ENCODE results near the gene OXNAD1.

Gene OXNAD1

DNA sequence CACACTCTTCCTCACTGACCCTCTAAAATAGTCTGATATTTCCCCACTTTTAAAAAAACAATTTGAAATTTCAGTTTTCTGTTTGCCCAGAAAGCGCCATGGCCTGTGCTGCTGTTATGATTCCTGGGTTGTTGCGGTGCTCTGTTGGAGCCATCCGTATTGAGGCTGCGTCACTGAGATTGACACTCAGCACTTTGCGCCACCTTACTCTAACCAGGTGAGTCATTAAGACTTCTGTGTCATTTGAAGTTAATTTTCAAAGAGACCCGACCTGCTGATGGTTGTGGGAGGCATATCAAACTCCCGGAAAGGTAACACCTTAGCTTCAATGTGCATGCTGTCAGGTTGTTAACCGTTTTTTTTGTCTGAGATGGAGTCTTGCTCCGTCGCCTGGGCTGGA lies 5.8 kb downstream of the OXNAD1 start:
- Histone ChIP-seq H3K9me3 (ENCODE audit: insufficient read depth, low read depth, low read length) (no peaks in the 10 kb centered on the region), H3K79me2 (ENCODE audit: insufficient read depth, low read length) (peaks cover 33% of the 10 kb centered on the region), H2AFZ (ENCODE audit: low read length) (no peak overlapping the region), H3K36me3 (ENCODE audit: insufficient read depth, low read length) (peaks cover 17% of the 10 kb centered on the region; the same call in 1 of the 2 replicates), H3K9me2 (replicated peaks; ENCODE audit: low read depth, low read length) (no peaks in the 10 kb centered on the region), H3K4me1 (ENCODE audit: insufficient read depth, low read length, poor library complexity, severe bottlenecking) (peaks cover 28% of the 10 kb centered on the region), H3K4me3 (ENCODE audit: low read length, poor library complexity, severe bottlenecking) (no peak overlapping the region), H3K9ac (ENCODE audit: low read depth, low read length, poor library complexity, severe bottlenecking) (no peak overlapping the region), H4K20me1 (ENCODE audit: insufficient read depth, low read length, poor library complexity, severe bottlenecking) (peaks cover 10% of the 10 kb centered on the region), H3F3A (ENCODE audit: low read depth) (no peaks in the 10 kb centered on the region), H3K4me2 (ENCODE audit: low read depth, low read length, poor library complexity, severe bottlenecking) (no peak overlapping the region), H3K27me3 (ENCODE audit: insufficient read depth, low read length, poor library complexity, severe bottlenecking) (no peaks in the 10 kb centered on the region)
- TF ChIP-seq, protein P1, sequence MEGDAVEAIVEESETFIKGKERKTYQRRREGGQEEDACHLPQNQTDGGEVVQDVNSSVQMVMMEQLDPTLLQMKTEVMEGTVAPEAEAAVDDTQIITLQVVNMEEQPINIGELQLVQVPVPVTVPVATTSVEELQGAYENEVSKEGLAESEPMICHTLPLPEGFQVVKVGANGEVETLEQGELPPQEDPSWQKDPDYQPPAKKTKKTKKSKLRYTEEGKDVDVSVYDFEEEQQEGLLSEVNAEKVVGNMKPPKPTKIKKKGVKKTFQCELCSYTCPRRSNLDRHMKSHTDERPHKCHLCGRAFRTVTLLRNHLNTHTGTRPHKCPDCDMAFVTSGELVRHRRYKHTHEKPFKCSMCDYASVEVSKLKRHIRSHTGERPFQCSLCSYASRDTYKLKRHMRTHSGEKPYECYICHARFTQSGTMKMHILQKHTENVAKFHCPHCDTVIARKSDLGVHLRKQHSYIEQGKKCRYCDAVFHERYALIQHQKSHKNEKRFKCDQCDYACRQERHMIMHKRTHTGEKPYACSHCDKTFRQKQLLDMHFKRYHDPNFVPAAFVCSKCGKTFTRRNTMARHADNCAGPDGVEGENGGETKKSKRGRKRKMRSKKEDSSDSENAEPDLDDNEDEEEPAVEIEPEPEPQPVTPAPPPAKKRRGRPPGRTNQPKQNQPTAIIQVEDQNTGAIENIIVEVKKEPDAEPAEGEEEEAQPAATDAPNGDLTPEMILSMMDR (conservative IDR thresholded peaks at IDR 0.05; ENCODE audit: low read length), result no peak
- TF ChIP-seq EZH2phosphoT487 (IDR thresholded peaks at IDR 0.05; ENCODE audit: borderline replicate concordance), result no peak

DNA sequence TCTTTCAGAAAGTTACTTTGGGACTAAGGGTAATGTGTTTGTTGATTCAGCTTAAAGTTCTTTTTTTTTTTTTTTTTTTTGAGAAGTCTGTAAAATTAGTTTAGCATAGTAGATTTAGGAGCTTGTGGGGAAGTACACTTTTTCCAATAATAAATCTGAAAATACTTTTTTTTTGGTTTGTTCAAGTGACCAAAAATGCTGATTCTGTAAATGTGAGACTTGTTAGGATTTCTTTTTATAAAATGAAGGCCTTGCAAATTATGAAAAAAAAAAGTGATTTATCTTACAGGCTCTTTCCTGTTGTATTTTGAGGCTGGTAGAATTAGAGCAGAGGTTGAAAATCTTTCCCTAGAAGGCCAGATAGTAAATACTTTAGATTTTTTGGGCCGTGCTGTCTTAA lies 7.6 kb downstream of the OXNAD1 start:
- Histone ChIP-seq H3K9me3 (ENCODE audit: insufficient read depth, low read depth, low read length) (no peaks in the 10 kb centered on the region), H3K4me1 (ENCODE audit: insufficient read depth, low read length, poor library complexity, severe bottlenecking) (peaks cover 13% of the 10 kb centered on the region), H3K9me2 (replicated peaks; ENCODE audit: low read depth, low read length) (no peaks in the 10 kb centered on the region), H3F3A (ENCODE audit: low read depth) (no peaks in the 10 kb centered on the region), H3K4me3 (ENCODE audit: low read length, poor library complexity, severe bottlenecking) (no peak overlapping the region), H3K9ac (ENCODE audit: low read depth, low read length, poor library complexity, severe bottlenecking) (no peak overlapping the region), H3K4me2 (ENCODE audit: low read depth, low read length, poor library complexity, severe bottlenecking) (no peak overlapping the region), H2AFZ (ENCODE audit: low read length) (no peak overlapping the region), H3K36me3 (ENCODE audit: insufficient read depth, low read length) (peaks cover 19% of the 10 kb centered on the region; the same call in 1 of the 2 replicates), H4K20me1 (ENCODE audit: insufficient read depth, low read length, poor library complexity, severe bottlenecking) (peaks cover 9% of the 10 kb centered on the region), H3K79me2 (ENCODE audit: insufficient read depth, low read length) (peaks cover 17% of the 10 kb centered on the region), H3K27me3 (ENCODE audit: insufficient read depth, low read length, poor library complexity, severe bottlenecking) (no peaks in the 10 kb centered on the region)
- TF ChIP-seq, protein P1 (conservative IDR thresholded peaks at IDR 0.05; ENCODE audit: low read length), result no peak
- no peak for TF ChIP-seq EZH2phosphoT487 (IDR thresholded peaks at IDR 0.05; ENCODE audit: borderline replicate concordance)

DNA sequence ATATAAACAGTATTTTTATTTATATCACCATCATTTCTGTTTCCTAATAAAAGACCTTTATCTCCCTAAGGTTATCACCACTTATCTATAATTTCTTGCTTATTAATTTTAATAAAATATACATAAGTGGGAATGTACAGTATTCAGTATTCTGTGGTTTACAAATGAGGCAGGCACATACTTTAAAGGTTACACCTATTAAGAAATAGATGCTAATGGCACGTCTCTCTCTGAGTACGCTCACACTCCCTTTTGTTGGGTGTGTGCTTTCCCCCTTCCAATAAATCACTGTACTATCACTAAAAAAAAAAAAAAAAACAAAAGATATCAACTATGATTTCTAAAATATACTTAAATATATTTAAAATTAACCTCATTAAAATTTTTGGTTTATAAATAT lies 8.9 kb downstream of the OXNAD1 start:
- no peak overlapping the region for H3K4me2 ChIP-seq (ENCODE audit: low read depth, low read length, poor library complexity, severe bottlenecking)
- TF ChIP-seq, protein P1 (conservative IDR thresholded peaks at IDR 0.05; ENCODE audit: low read length), result no peak
- no peak for TF ChIP-seq EZH2phosphoT487 (IDR thresholded peaks at IDR 0.05; ENCODE audit: borderline replicate concordance)
- H3K27me3 ChIP-seq (ENCODE audit: insufficient read depth, low read length, poor library complexity, severe bottlenecking), result no peaks in the 10 kb centered on the region
- peaks cover 8% of the 10 kb centered on the region for H3K79me2 ChIP-seq (ENCODE audit: insufficient read depth, low read length)
- no peaks in the 10 kb centered on the region for H3F3A ChIP-seq (ENCODE audit: low read depth)
- H3K9ac ChIP-seq (ENCODE audit: low read depth, low read length, poor library complexity, severe bottlenecking), result no peak overlapping the region
- no peaks in the 10 kb centered on the region for H3K9me2 ChIP-seq (replicated peaks; ENCODE audit: low read depth, low read length)
- H3K4me3 ChIP-seq (ENCODE audit: low read length, poor library complexity, severe bottlenecking), result no peak overlapping the region
- no peaks in the 10 kb centered on the region for H4K20me1 ChIP-seq (ENCODE audit: insufficient read depth, low read length, poor library complexity, severe bottlenecking)
- peaks cover 4% of the 10 kb centered on the region for H3K4me1 ChIP-seq (ENCODE audit: insufficient read depth, low read length, poor library complexity, severe bottlenecking)
- peaks cover 25% of the 10 kb centered on the region; the same call in 1 of the 2 replicates for H3K36me3 ChIP-seq (ENCODE audit: insufficient read depth, low read length)
- no peaks in the 10 kb centered on the region for H3K9me3 ChIP-seq (ENCODE audit: insufficient read depth, low read depth, low read length)
- no peak overlapping the region for H2AFZ ChIP-seq (ENCODE audit: low read length)
